K562 treated with DMSO at 1 percent for 24 hours (cell line): Measurements from ENCODE around the gene PIGS. TPM values are rescaled to one million over a fixed set of nuclear protein-coding genes. Genes with fewer than 3 reads are reported as not detected.

Source experiments
- total RNA-seq: library from RNA; unstranded; fragments of 300-600 nt; gene quantifications from 2 replicates; pipeline ENCODE4 v1.2.3, GENCODE V29; 2022; ENCODE audit warnings: low read depth; ENCODE audit not compliant: insufficient read depth

Gene PIGS
- total RNA-seq: 110 and 111 TPM in 2 replicates

DNA sequence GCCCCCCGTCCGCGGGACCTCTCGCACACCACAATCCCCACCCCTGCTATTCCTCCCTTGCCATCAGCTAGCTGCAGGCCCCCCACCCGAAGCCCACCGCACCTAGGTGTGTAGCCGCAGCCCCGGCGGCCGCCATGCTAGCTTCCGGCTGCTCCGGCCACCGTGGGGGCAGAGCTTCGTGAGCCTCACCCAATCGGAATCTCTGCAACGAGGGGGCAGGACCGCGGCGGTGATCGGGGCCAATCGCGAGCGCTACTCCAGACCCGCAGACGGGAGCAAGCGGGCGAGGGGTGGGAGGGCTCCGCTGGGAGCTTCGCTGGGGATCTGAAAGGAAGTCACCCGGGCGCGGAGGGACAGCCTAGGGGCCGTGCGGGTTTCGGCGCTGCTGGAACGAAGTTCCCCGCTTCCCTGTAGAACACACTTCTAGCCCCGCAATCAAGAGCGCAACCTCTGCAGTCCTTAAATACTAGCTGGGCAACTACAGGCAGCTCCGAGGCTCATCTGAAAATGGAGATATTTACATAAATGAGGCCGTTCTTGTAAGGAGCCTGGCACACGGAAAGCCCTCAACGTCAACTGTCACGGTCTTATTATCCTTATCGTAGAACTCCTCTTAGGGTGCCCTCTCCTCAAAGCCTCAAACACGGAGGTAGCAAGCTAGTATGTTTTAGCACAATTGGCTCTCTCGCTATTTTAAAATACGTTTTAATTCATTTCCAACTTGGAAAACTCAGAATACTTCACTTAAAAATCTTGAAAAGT lies at the start of gene PIGS:
Gene PIGS (minus strand): TSS at position 164 of the 762 bp plus-strand sequence. CDS start 28 bp downstream, at position 136.

DNA sequence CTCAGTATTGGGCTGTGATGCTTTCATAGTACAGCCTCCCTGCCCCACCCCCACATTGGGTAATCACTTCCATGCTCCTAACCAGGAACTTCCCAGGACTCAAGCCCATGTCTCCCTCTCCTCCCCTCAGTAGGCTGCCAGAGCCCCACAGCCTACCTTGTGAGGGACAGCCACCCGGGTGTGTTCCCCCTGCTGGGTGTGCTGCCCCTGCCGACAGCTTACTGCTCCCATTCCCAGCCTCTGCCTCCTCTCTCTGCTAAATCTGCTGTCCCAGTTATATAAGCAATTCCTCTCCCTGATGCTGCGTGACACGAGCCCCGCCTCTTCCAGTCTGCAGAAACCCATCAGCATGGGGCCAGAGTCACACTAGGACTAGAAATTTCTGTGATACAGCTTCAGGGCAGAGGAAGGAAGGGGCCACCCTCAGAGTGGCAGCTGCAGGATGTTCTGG lies 42.6 kb upstream of the PIGS start, which contains the start of gene RSKR:
Gene RSKR (minus strand): TSS at position 255 of the 451 bp plus-strand sequence. CDS start 24 bp downstream, at position 231.

DNA sequence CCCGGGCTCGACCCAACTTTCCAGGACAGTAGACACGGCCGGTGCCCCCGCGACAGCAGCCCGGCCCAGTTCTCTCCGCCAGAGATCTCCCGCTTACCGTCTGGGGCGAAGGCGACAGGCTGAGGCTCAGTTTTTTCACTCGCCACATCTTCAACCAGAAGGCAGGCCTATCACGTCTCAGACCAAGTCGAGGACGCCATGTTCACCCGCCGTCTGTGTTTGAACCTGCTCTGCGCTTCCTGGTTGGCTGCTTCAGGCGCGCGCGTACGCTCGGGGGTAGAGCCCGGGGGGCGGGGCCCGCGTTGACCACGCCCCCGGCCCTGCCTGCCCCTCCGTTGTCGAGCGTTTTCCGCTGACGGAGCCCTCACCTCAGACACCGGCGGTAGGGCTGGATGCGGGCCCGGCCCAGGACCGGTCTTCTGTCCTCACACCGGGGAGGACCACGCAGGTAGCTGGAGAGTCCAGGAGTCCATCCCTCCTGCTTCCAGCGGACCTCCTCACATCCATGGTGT lies 27.5 kb upstream of the PIGS start, which contains the start of gene SPAG5:
Gene SPAG5 (minus strand): TSS at position 227 of the 512 bp plus-strand sequence. CDS start 79 bp downstream, at position 148.

DNA sequence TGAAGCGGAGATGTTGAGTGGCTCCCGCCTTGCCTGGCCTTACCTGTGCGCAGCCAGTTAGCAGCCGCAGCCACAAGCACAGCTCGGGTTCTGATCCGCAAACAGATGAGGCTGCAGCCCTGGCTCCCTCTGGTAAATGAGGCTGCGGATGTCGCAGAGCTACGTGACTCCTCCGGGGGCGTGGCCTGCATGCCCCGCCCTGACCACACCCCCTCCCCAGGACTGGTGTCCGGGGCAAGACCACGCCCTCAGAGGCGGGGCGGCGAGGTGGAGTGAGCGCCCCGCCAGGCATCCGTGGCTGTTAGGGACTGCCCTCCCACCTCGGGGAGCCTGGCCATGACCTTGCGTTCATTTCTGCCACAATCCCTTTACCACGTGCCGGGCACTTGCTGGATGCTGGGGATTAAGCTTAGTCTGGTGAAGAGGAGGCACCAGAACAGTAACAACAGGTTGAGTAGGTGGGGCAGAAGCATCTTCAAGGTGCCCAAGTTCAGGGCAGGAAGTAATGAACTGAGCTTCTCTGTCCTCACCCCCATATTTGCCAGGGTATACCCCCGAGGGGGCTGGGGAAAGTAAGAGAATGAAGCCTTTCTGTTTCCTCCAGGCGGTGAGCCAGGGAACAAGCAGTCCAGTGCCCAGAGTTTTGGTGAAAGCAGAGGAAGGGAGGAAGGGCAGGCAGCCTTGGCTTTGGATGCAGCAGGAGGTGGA lies 5.6 kb upstream of the PIGS start, which contains the start of gene ALDOC:
Gene ALDOC (minus strand): TSS at position 138 of the 708 bp plus-strand sequence. CDS start 1,363 bp downstream, outside the sequence.

DNA sequence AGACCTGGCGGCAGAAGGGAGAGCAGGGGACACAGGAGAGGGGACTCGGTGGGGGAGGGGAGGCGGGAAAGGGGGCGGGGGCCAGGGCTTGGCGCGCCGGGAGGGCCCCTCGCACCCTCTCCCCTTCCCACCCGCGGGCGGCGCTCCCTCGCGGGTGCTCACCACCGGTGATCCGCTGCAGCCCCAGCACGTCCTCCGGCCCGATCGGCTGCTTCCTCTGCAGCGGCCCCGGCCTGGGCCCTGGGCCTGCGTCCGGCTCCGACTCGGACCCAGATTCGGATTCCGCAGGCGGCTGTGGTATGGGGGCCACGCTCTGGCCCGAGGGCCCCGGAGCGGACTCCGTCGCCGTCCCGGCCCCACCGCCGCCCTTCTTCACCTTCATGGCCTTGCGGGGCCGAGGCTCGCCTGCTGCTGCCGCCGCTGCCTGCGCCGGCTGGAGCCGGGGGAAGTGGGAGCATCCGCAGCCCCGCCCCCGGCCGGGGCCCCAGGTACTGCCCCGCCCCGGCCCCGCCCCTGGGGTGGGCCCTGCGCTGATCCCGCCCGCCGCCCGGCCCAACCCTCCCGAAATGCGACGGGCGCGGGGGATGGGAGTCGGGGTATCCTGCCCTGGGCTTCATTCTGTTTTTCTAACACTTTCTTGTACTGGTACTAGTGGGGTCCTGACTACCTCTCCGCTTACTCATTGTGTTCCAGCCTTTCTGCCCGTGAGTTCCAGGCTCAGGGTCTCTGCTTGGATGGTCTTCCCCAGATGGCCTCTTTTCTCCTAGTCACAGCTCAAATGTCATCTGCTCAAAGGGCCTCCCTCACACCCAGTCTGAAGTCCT lies 18.9 kb downstream of the PIGS start, which contains the start of gene UNC119:
Gene UNC119 (minus strand): TSS at position 449 of the 824 bp plus-strand sequence. CDS start 67 bp downstream, at position 382.

DNA sequence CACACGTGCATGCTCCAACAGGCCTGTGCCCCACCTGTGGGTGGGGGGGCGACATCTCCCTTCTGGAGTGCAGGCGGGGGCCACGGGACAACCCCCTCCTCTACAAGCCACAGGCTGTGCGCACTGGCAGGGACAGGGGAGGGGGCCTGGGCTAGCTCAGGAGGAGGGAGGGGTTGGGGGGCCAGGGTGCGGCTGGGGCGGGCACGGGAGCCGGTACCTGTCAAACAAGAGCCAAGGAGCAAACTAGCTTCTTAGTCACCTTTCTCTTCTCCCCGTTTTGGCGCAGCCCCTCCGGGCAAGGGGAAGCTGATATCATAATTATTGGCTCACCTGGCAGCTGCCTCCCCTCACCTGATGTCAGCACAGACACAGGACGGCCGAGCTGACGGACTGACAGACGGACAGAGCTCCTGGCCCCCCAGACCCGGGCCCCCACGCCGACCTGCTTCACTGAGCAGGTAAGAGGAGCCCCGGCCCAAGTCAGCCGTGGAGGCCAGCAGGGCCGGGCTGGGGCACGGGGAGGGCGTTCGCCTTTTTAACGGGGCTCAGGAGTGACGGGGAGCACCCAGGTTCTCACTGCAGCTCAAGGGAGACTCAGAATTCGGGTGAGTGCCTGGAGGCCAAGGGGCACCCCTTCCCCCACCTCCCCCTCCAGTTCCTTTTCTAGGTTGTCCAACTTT lies 65.2 kb downstream of the PIGS start, which contains the start of gene FOXN1:
Gene FOXN1 (plus strand): TSS at position 363 of the 680 bp plus-strand sequence. CDS start 17,622 bp downstream, outside the sequence.

Other genes starting within 250 kb of the PIGS start
- gene IFT20, start 236.1 kb downstream of the PIGS start, total RNA-seq: 39.5 and 43.3 TPM in 2 replicates
- 20.1 and 20.4 TPM in 2 replicates for gene TNFAIP1, start 235.8 kb downstream of the PIGS start, total RNA-seq
- 91.1 and 93.0 TPM in 2 replicates for gene POLDIP2, start 214.0 kb downstream of the PIGS start, total RNA-seq
- gene SEBOX, start 206.3 kb downstream of the PIGS start, total RNA-seq: not detected in 2 replicates
- 0.49 and 1.5 TPM in 2 replicates for gene VTN, start 201.2 kb downstream of the PIGS start, total RNA-seq
- 0.57 and 0.87 TPM in 2 replicates for gene SARM1, start 199.8 kb downstream of the PIGS start, total RNA-seq
- gene SLC46A1, start 165.3 kb downstream of the PIGS start, total RNA-seq: 4.1 and 4.9 TPM in 2 replicates
- gene SLC13A2, start 97.9 kb downstream of the PIGS start, total RNA-seq: not detected in 2 replicates
- gene FOXN1, start 65.2 kb downstream of the PIGS start, total RNA-seq: not detected in 2 replicates
- 47.2 TPM in 2 replicates for gene UNC119, start 18.9 kb downstream of the PIGS start, total RNA-seq
- 74.9 and 81.6 TPM in 2 replicates for gene ALDOC, start 5.4 kb upstream of the PIGS start, total RNA-seq
- 133 and 134 TPM in 2 replicates for gene SPAG5, start 27.5 kb upstream of the PIGS start, total RNA-seq
- 12.5 and 13.3 TPM in 2 replicates for gene RSKR, start 42.7 kb upstream of the PIGS start, total RNA-seq
- gene BLTP2, start 73.6 kb upstream of the PIGS start, total RNA-seq: 74.6 and 78.3 TPM in 2 replicates
- 69.7 and 76.5 TPM in 2 replicates for gene SDF2, start 90.4 kb upstream of the PIGS start, total RNA-seq
- gene SUPT6H, start 90.7 kb upstream of the PIGS start, total RNA-seq: 70.0 and 74.8 TPM in 2 replicates
- gene PROCA1, start 140.4 kb upstream of the PIGS start, total RNA-seq: 4.4 and 6.8 TPM in 2 replicates
- gene RAB34, start 146.3 kb upstream of the PIGS start, total RNA-seq: 0.23 TPM in 1 of 2 replicates, not detected in the other
- 2,462 and 2,542 TPM in 2 replicates for gene RPL23A, start 148.5 kb upstream of the PIGS start, total RNA-seq
- 7.1 and 8.9 TPM in 2 replicates for gene TLCD1, start 154.7 kb upstream of the PIGS start, total RNA-seq
- 5.1 and 5.4 TPM in 2 replicates for gene NEK8, start 157.3 kb upstream of the PIGS start, total RNA-seq
- gene TRAF4, start 172.5 kb upstream of the PIGS start, total RNA-seq: 127 and 142 TPM in 2 replicates